Liver (tissue), 9 donors: ENCODE data around the gene FMO2. TPM values are rescaled to one million over a fixed set of nuclear protein-coding genes. Genes with fewer than 3 reads are reported as not detected.

Experiments used
- DNase-seq: peaks from one replicate; pipeline ENCODE4 v3.0.0-alpha.2; 2017; ENCODE audit warnings: low spot score
- H3K27ac ChIP-seq, 2 donors: one replicate each; pipeline ENCODE4 v1.7.0; 2013; ENCODE audit warnings: inconsistent platforms in 2 of 2, low read length in 2 of 2, control low read depth in 1 of 2, low read depth in 1 of 2, mild to moderate bottlenecking in 1 of 2
- H3K27me3 ChIP-seq, 4 donors: one replicate each; pipeline versions ENCODE4 v1.6.1 to v1.7.0; 2013; ENCODE audit warnings: low read length in 3 of 4, inconsistent platforms in 1 of 4, mild to moderate bottlenecking in 1 of 4, moderate library complexity in 1 of 4; ENCODE audit not compliant: control insufficient read depth in 4 of 4, insufficient read depth in 4 of 4
- H3K36me3 ChIP-seq, 4 donors: one replicate each; pipeline versions ENCODE4 v1.6.1 to v1.7.0; 2013; ENCODE audit warnings: low read length in 3 of 4, mild to moderate bottlenecking in 3 of 4, low read depth in 1 of 4, moderate library complexity in 1 of 4; ENCODE audit not compliant: control insufficient read depth in 4 of 4, insufficient read depth in 3 of 4
- H3K4me1 ChIP-seq, 4 donors: one replicate each; pipeline versions ENCODE4 v1.6.1 to v1.7.0; 2013; ENCODE audit warnings: low read length in 3 of 4, mild to moderate bottlenecking in 3 of 4, moderate library complexity in 1 of 4; ENCODE audit not compliant: control insufficient read depth in 4 of 4, insufficient read depth in 4 of 4
- H3K4me3 ChIP-seq, 3 donors: one replicate each; pipeline versions ENCODE4 v1.6.1 to v1.7.0; 2013; ENCODE audit warnings: low read length in 3 of 3, control low read depth in 1 of 3, low read depth in 1 of 3, mild to moderate bottlenecking in 1 of 3
- H3K9ac ChIP-seq, 2 donors: one replicate each; pipeline ENCODE4 v1.7.0; 2013; ENCODE audit warnings: low read length in 2 of 2, mild to moderate bottlenecking in 2 of 2, moderate library complexity in 2 of 2, control low read depth in 1 of 2, low read depth in 1 of 2
- H3K9me3 ChIP-seq, 4 donors: one replicate each; pipeline versions ENCODE4 v1.6.1 to v1.7.0; 2013; ENCODE audit warnings: low read length in 3 of 4; ENCODE audit not compliant: control insufficient read depth in 4 of 4
- CTCF ChIP-seq: fragments of 150-350 bp; IDR thresholded peaks from 2 replicates; pipeline ENCODE4 v1.5.1; 2017; ENCODE audit warnings: improper control_type of control experiment, low read depth, low read length; ENCODE audit not compliant: missing input control
- EGR1 ChIP-seq, 2 donors: IDR thresholded peaks; 2 replicates each; pipeline ENCODE4 v1.6.1; 2016 to 2018; ENCODE audit warnings: antibody characterized with exemption in 2 of 2, low read depth in 2 of 2
- FOXA1 ChIP-seq: IDR thresholded peaks from 2 replicates; pipeline ENCODE4 v1.6.1; 2016; ENCODE audit warnings: antibody characterized with exemption
- FOXA2 ChIP-seq: IDR thresholded peaks from 2 replicates; pipeline ENCODE4 v1.6.1; 2016; ENCODE audit warnings: antibody characterized with exemption
- GABPA ChIP-seq, 2 donors: IDR thresholded peaks in 1 of 2; conservative IDR thresholded peaks in 1 of 2; 2 replicates each; pipeline ENCODE4 v1.6.1; 2016; ENCODE audit warnings: antibody characterized with exemption in 2 of 2, mild to moderate bottlenecking in 1 of 2, moderate library complexity in 1 of 2
- HNF4A ChIP-seq, 2 donors: conservative IDR thresholded peaks; 2 replicates each; pipeline ENCODE4 v1.6.1; 2016; ENCODE audit warnings: antibody characterized with exemption in 2 of 2, mild to moderate bottlenecking in 2 of 2
- HNF4G ChIP-seq: IDR thresholded peaks from 2 replicates; pipeline ENCODE4 v1.6.1; 2016; ENCODE audit warnings: antibody characterized with exemption
- JUND ChIP-seq, 2 donors: IDR thresholded peaks; 2 replicates each; pipeline ENCODE4 v1.6.1; 2016; ENCODE audit warnings: antibody characterized with exemption in 2 of 2
- MAX ChIP-seq: IDR thresholded peaks from 2 replicates; pipeline ENCODE4 v1.6.1; 2016; ENCODE audit warnings: antibody characterized with exemption
- NR2F2 ChIP-seq: IDR thresholded peaks from 2 replicates; pipeline ENCODE4 v1.6.1; 2016; ENCODE audit warnings: antibody characterized with exemption
- RAD21 ChIP-seq, 2 donors: IDR thresholded peaks; 2 replicates each; pipeline ENCODE4 v1.6.1; 2016; ENCODE audit warnings: antibody characterized with exemption in 2 of 2, mild to moderate bottlenecking in 2 of 2
- REST ChIP-seq: IDR thresholded peaks from 2 replicates; pipeline ENCODE4 v1.6.1; 2016; ENCODE audit warnings: antibody characterized with exemption, mild to moderate bottlenecking
- TAF1 ChIP-seq: conservative IDR thresholded peaks from 2 replicates; pipeline ENCODE4 v1.6.1; 2016; ENCODE audit warnings: antibody characterized with exemption, mild to moderate bottlenecking
- ZBTB33 ChIP-seq: IDR thresholded peaks from 2 replicates; pipeline ENCODE4 v1.6.1; 2016; ENCODE audit warnings: antibody characterized with exemption
- WGBS: extraction: QIAGEN DNeasy Blood & Tissue Kit; methylation state at CpG from one replicate; pipeline ENCODE4 v1.1.7; 2013; 5-methylcytosine and 5-hydroxymethylcytosine counted together
- polyA plus RNA-seq, 2 donors: library from polyadenylated mRNA; stranded (reverse) in 1 of 2; unstranded in 1 of 2; fragments of 200-250 nt in 1 of 2; fragments of >200 nt in 1 of 2; fragmentation: Nextera tagmentation in 1 of 2; extraction: Ambion mirVana in 1 of 2; gene quantifications; one replicate each; pipeline versions ENCODE4 v1.2.1 to v1.2.3, GENCODE V29; 2013 to 2015
- total RNA-seq, 2 donors: library from RNA; depleted of rRNA; stranded (reverse); fragments of >200 nt; gene quantifications; one replicate each; pipeline ENCODE4 v1.2.3, GENCODE V29; 2014
- donor health status: healthy.
- donor health status: healthy.
- donor health status: healthy.
- donor health status: healthy.
- donor health status: healthy.

The FMO2 gene
- total and polyA plus RNA-seq, 4 donors = 0.14 to 1.6 (median 1.1) TPM

GRCh38 chr1:171158551-171158950, 26.5 kb upstream of the FMO2 start (continued):
- TF ChIP-seq JUND (IDR thresholded peaks at IDR 0.05) (no peak), ZBTB33 (no peak)

- TF ChIP-seq EGR1 (IDR thresholded peaks at IDR 0.05; ENCODE audit: low read depth in 2 of 2) (no peak), HNF4A (conservative IDR thresholded peaks at IDR 0.05) (no peak), ZBTB33 (no peak), MAX (no peak), CTCF (no peak), FOXA1 (no peak), TAF1 (no peak), NR2F2 (no peak), FOXA2 (no peak), REST (no peak), GABPA (IDR thresholded peaks at IDR 0.05 in 1 of 2, conservative IDR thresholded peaks at IDR 0.05 in 1 of 2) (no peak), RAD21 (IDR thresholded peaks at IDR 0.05) (no peak), HNF4G (no peak)
- Histone ChIP-seq H3K36me3 (no peaks in the 10 kb centered on the region), H3K4me3 (no peak overlapping the region), H3K27me3 (no peaks in the 10 kb centered on the region), H3K4me1 (peaks cover 3 to 24% (median 15%) of the 10 kb centered on the region in 4 donors), H3K9ac (no peak overlapping the region), H3K27ac (peak overlapping the region; percentile 76 to 88), H3K9me3 (no peaks in the 10 kb centered on the region)
- no peak for DNase-seq
- whole genome bisulfite sequencing = 73% methylated on average over 2 of the region's 2 CpGs
Observed at GRCh38 chr1:171159148-171159547, 26.0 kb upstream of the FMO2 start.
